ENCODE measurements around the gene KHDC4.

The KHDC4 gene

GRCh38 chr1:155929057-155929456 lies 5.2 kb downstream of the KHDC4 start:
- Histone ChIP-seq H3K27ac (ENCODE audit: low read depth in 2 of 2, low read length in 2 of 2) (peak overlapping the region in 1 of 2 donors; percentile 21), H3K9ac (ENCODE audit: low read depth in 1 of 2, low read length in 2 of 2) (no peak overlapping the region), H3K4me3 (ENCODE audit: low read length in 2 of 2) (no peak overlapping the region), H3K4me1 (ENCODE audit: control insufficient read depth in 2 of 2, insufficient read depth in 2 of 2, low read length in 2 of 2) (peaks cover 32 to 43% of the 10 kb centered on the region in 2 donors), H3K27me3 (ENCODE audit: control insufficient read depth in 2 of 2, insufficient read depth in 2 of 2, low read length in 2 of 2) (no peaks in the 10 kb centered on the region), H3K9me3 (ENCODE audit: control insufficient read depth in 2 of 2, low read length in 2 of 2) (no peaks in the 10 kb centered on the region), H3K36me3 (ENCODE audit: control insufficient read depth in 2 of 2, insufficient read depth in 2 of 2, low read length in 2 of 2) (peaks cover 37 to 56% of the 10 kb centered on the region in 2 donors)

GRCh38 chr1:155925506-155925905 lies 8.7 kb downstream of the KHDC4 start:
- no peak overlapping the region for H3K9ac ChIP-seq (ENCODE audit: low read depth in 1 of 2, low read length in 2 of 2)
- no peaks in the 10 kb centered on the region for H3K9me3 ChIP-seq (ENCODE audit: control insufficient read depth in 2 of 2, low read length in 2 of 2)
- H3K27me3 ChIP-seq (ENCODE audit: control insufficient read depth in 2 of 2, insufficient read depth in 2 of 2, low read length in 2 of 2): no peaks in the 10 kb centered on the region
- peaks cover 5 to 17% of the 10 kb centered on the region in 2 donors for H3K4me1 ChIP-seq (ENCODE audit: control insufficient read depth in 2 of 2, insufficient read depth in 2 of 2, low read length in 2 of 2)
- H3K36me3 ChIP-seq (ENCODE audit: control insufficient read depth in 2 of 2, insufficient read depth in 2 of 2, low read length in 2 of 2): peaks cover 63 to 76% of the 10 kb centered on the region in 2 donors
- H3K27ac ChIP-seq (ENCODE audit: low read depth in 2 of 2, low read length in 2 of 2): no peak overlapping the region
- no peak overlapping the region for H3K4me3 ChIP-seq (ENCODE audit: low read length in 2 of 2)

- no peaks in the 10 kb centered on the region for H3K9me3 ChIP-seq (ENCODE audit: control insufficient read depth in 2 of 2, low read length in 2 of 2)
- H3K4me1 ChIP-seq (ENCODE audit: control insufficient read depth in 2 of 2, insufficient read depth in 2 of 2, low read length in 2 of 2): no peaks in the 10 kb centered on the region
- H3K9ac ChIP-seq (ENCODE audit: low read depth in 1 of 2, low read length in 2 of 2): no peak overlapping the region
- H3K36me3 ChIP-seq (ENCODE audit: control insufficient read depth in 2 of 2, insufficient read depth in 2 of 2, low read length in 2 of 2): peaks cover 71 to 78% of the 10 kb centered on the region in 2 donors
- H3K4me3 ChIP-seq (ENCODE audit: low read length in 2 of 2): no peak overlapping the region
- H3K27me3 ChIP-seq (ENCODE audit: control insufficient read depth in 2 of 2, insufficient read depth in 2 of 2, low read length in 2 of 2): no peaks in the 10 kb centered on the region
- H3K27ac ChIP-seq (ENCODE audit: low read depth in 2 of 2, low read length in 2 of 2): no peak overlapping the region
Measured at GRCh38 chr1:155920717-155921116, 13.5 kb downstream of the KHDC4 start.

GRCh38 chr1:155919801-155920200 lies 14.4 kb downstream of the KHDC4 start:
- Histone ChIP-seq H3K9me3 (ENCODE audit: control insufficient read depth in 2 of 2, low read length in 2 of 2) (no peaks in the 10 kb centered on the region), H3K27ac (ENCODE audit: low read depth in 2 of 2, low read length in 2 of 2) (no peak overlapping the region), H3K4me3 (ENCODE audit: low read length in 2 of 2) (no peak overlapping the region), H3K36me3 (ENCODE audit: control insufficient read depth in 2 of 2, insufficient read depth in 2 of 2, low read length in 2 of 2) (peaks cover 66 to 78% of the 10 kb centered on the region in 2 donors), H3K9ac (ENCODE audit: low read depth in 1 of 2, low read length in 2 of 2) (no peak overlapping the region), H3K4me1 (ENCODE audit: control insufficient read depth in 2 of 2, insufficient read depth in 2 of 2, low read length in 2 of 2) (no peaks in the 10 kb centered on the region), H3K27me3 (ENCODE audit: control insufficient read depth in 2 of 2, insufficient read depth in 2 of 2, low read length in 2 of 2) (no peaks in the 10 kb centered on the region)

GRCh38 chr1:155918660-155919059 lies 15.6 kb downstream of the KHDC4 start:
- Histone ChIP-seq H3K4me1 (ENCODE audit: control insufficient read depth in 2 of 2, insufficient read depth in 2 of 2, low read length in 2 of 2) (no peaks in the 10 kb centered on the region), H3K9me3 (ENCODE audit: control insufficient read depth in 2 of 2, low read length in 2 of 2) (no peaks in the 10 kb centered on the region), H3K4me3 (ENCODE audit: low read length in 2 of 2) (no peak overlapping the region), H3K36me3 (ENCODE audit: control insufficient read depth in 2 of 2, insufficient read depth in 2 of 2, low read length in 2 of 2) (peaks cover 73 to 79% of the 10 kb centered on the region in 2 donors), H3K27ac (ENCODE audit: low read depth in 2 of 2, low read length in 2 of 2) (no peak overlapping the region), H3K27me3 (ENCODE audit: control insufficient read depth in 2 of 2, insufficient read depth in 2 of 2, low read length in 2 of 2) (no peaks in the 10 kb centered on the region), H3K9ac (ENCODE audit: low read depth in 1 of 2, low read length in 2 of 2) (no peak overlapping the region)

GRCh38 chr1:155913969-155914757 lies 20.1 kb downstream of the KHDC4 start:
- Histone ChIP-seq H3K4me1 (ENCODE audit: control insufficient read depth in 2 of 2, insufficient read depth in 2 of 2, low read length in 2 of 2) (peaks cover 3 to 10% of the 10 kb centered on the region in 2 donors), H3K36me3 (ENCODE audit: control insufficient read depth in 2 of 2, insufficient read depth in 2 of 2, low read length in 2 of 2) (peaks cover 46 to 56% of the 10 kb centered on the region in 2 donors), H3K4me3 (ENCODE audit: low read length in 2 of 2) (no peak overlapping the region), H3K27ac (ENCODE audit: low read depth in 2 of 2, low read length in 2 of 2) (no peak overlapping the region), H3K9ac (ENCODE audit: low read depth in 1 of 2, low read length in 2 of 2) (no peak overlapping the region), H3K27me3 (ENCODE audit: control insufficient read depth in 2 of 2, insufficient read depth in 2 of 2, low read length in 2 of 2) (no peaks in the 10 kb centered on the region), H3K9me3 (ENCODE audit: control insufficient read depth in 2 of 2, low read length in 2 of 2) (no peaks in the 10 kb centered on the region)

GRCh38 chr1:155912056-155912536 lies 22.1 kb downstream of the KHDC4 start:
- H3K4me3 ChIP-seq (ENCODE audit: low read length in 2 of 2): peak overlapping the region in 1 of 2 donors; percentile 88
- H3K27ac ChIP-seq (ENCODE audit: low read depth in 2 of 2, low read length in 2 of 2): peak overlapping the region; percentile 88 to 89
- H3K4me1 ChIP-seq (ENCODE audit: control insufficient read depth in 2 of 2, insufficient read depth in 2 of 2, low read length in 2 of 2): peaks cover 3 to 10% of the 10 kb centered on the region in 2 donors
- H3K27me3 ChIP-seq (ENCODE audit: control insufficient read depth in 2 of 2, insufficient read depth in 2 of 2, low read length in 2 of 2): no peaks in the 10 kb centered on the region
- no peaks in the 10 kb centered on the region for H3K9me3 ChIP-seq (ENCODE audit: control insufficient read depth in 2 of 2, low read length in 2 of 2)
- peaks cover 29 to 46% of the 10 kb centered on the region in 2 donors for H3K36me3 ChIP-seq (ENCODE audit: control insufficient read depth in 2 of 2, insufficient read depth in 2 of 2, low read length in 2 of 2)
- peak overlapping the region; percentile 73 to 79 for H3K9ac ChIP-seq (ENCODE audit: low read depth in 1 of 2, low read length in 2 of 2)

GRCh38 chr1:155911156-155912055 lies 22.8 kb downstream of the KHDC4 start, which contains the start of gene RIT1:
Gene RIT1, minus strand, starts transcription at chr1:155911349. Its CDS starts 588 bp downstream, at chr1:155910761.
- Histone ChIP-seq H3K9me3 (ENCODE audit: control insufficient read depth in 2 of 2, low read length in 2 of 2) (no peaks in the 10 kb centered on the region), H3K9ac (ENCODE audit: low read depth in 1 of 2, low read length in 2 of 2) (peak within 1 kb of the TSS; percentile 73 to 79), H3K4me1 (ENCODE audit: control insufficient read depth in 2 of 2, insufficient read depth in 2 of 2, low read length in 2 of 2) (peaks cover 3 to 10% of the 10 kb centered on the region in 2 donors), H3K27ac (ENCODE audit: low read depth in 2 of 2, low read length in 2 of 2) (peak within 1 kb of the TSS; percentile 88 to 89), H3K4me3 (ENCODE audit: low read length in 2 of 2) (peak within 1 kb of the TSS; percentile 88 to 92), H3K27me3 (ENCODE audit: control insufficient read depth in 2 of 2, insufficient read depth in 2 of 2, low read length in 2 of 2) (no peaks in the 10 kb centered on the region), H3K36me3 (ENCODE audit: control insufficient read depth in 2 of 2, insufficient read depth in 2 of 2, low read length in 2 of 2) (peaks cover 22 to 42% of the 10 kb centered on the region in 2 donors)

- Histone ChIP-seq H3K27me3 (ENCODE audit: control insufficient read depth in 2 of 2, insufficient read depth in 2 of 2, low read length in 2 of 2) (no peaks in the 10 kb centered on the region), H3K9me3 (ENCODE audit: control insufficient read depth in 2 of 2, low read length in 2 of 2) (no peaks in the 10 kb centered on the region), H3K4me1 (ENCODE audit: control insufficient read depth in 2 of 2, insufficient read depth in 2 of 2, low read length in 2 of 2) (peaks cover 3 to 10% of the 10 kb centered on the region in 2 donors), H3K9ac (ENCODE audit: low read depth in 1 of 2, low read length in 2 of 2) (peak overlapping the region; percentile 73 to 79), H3K27ac (ENCODE audit: low read depth in 2 of 2, low read length in 2 of 2) (peak overlapping the region; percentile 88 to 89), H3K4me3 (ENCODE audit: low read length in 2 of 2) (peak overlapping the region; percentile 88 to 92), H3K36me3 (ENCODE audit: control insufficient read depth in 2 of 2, insufficient read depth in 2 of 2, low read length in 2 of 2) (peaks cover 15 to 34% of the 10 kb centered on the region in 2 donors)
Measured at GRCh38 chr1:155910621-155911121, 23.5 kb downstream of the KHDC4 start.
